CD4-positive, alpha-beta T cell treated with Interleukin-15 for 1 hour (primary cell): ENCODE data around the gene LRIT3.
A peak's percentile ranks its signal among the peaks of the same experiment; 100 is the strongest.

ENCODE experiments used
- DNase-seq: peaks from one replicate; pipeline ENCODE4 v3.0.0-alpha.2; 2020

The LRIT3 gene

GRCh38 chr4:109847896-109848442 is at the start of gene LRIT3:
Gene LRIT3 (plus strand): TSS chr4:109848107. CDS start chr4:109848202, 95 bp downstream.
- no peak for DNase-seq

GRCh38 chr4:109798866-109799265 is 49.0 kb upstream of the LRIT3 start:
- no peak for DNase-seq

- DNase-seq, result no peak
These were observed 46.7 kb upstream of the LRIT3 start for GRCh38 chr4:109801099-109801789.

GRCh38 chr4:109801895-109802319 is 46.0 kb upstream of the LRIT3 start, which contains the start of gene CFI:
Gene CFI (minus strand): TSS chr4:109801999. CDS start chr4:109801971, 28 bp downstream.
- no peak for DNase-seq

- DNase-seq, result peak; percentile 32
These were observed 43.9 kb upstream of the LRIT3 start for GRCh38 chr4:109803924-109804571.

- DNase-seq, result no peak
These were observed 38.3 kb upstream of the LRIT3 start for GRCh38 chr4:109809655-109810054.

GRCh38 chr4:109810552-109811387 is 37.1 kb upstream of the LRIT3 start:
- no peak for DNase-seq

GRCh38 chr4:109811707-109812106 is 36.2 kb upstream of the LRIT3 start:
- DNase-seq, result no peak

GRCh38 chr4:109815151-109816081 is 32.5 kb upstream of the LRIT3 start, which contains the start of gene GAR1:
Gene GAR1 (plus strand): TSS chr4:109815762. CDS start chr4:109816165, 403 bp downstream.
- peak; percentile 87 for DNase-seq

- DNase-seq, result peak; percentile 37
These were observed 31.8 kb upstream of the LRIT3 start for GRCh38 chr4:109816082-109816442.

- no peak for DNase-seq
These were observed 31.0 kb upstream of the LRIT3 start for GRCh38 chr4:109816894-109817293.

- DNase-seq, result no peak
These were observed 29.6 kb upstream of the LRIT3 start for GRCh38 chr4:109818268-109818667.

- no peak for DNase-seq
These were observed 27.3 kb upstream of the LRIT3 start for GRCh38 chr4:109820563-109820962.

GRCh38 chr4:109821185-109821584 is 26.7 kb upstream of the LRIT3 start:
- DNase-seq, result no peak

GRCh38 chr4:109826719-109827118 is 21.2 kb upstream of the LRIT3 start:
- no peak for DNase-seq

GRCh38 chr4:109827672-109828071 is 20.2 kb upstream of the LRIT3 start, which contains the start of gene RRH:
Gene RRH (plus strand): TSS chr4:109827972. CDS start chr4:109828028, 56 bp downstream.
- no peak for DNase-seq

GRCh38 chr4:109833756-109834155 is 14.2 kb upstream of the LRIT3 start:
- DNase-seq, result no peak

GRCh38 chr4:109836985-109837384 is 10.9 kb upstream of the LRIT3 start:
- no peak for DNase-seq

- DNase-seq, result no peak
These were observed 1.4 kb upstream of the LRIT3 start for GRCh38 chr4:109846395-109847098.

GRCh38 chr4:109848501-109848900 is 594 bp downstream of the LRIT3 start:
- DNase-seq, result no peak

- no peak for DNase-seq
These were observed 2.7 kb downstream of the LRIT3 start for GRCh38 chr4:109850601-109851000.
